ENCODE data around the gene NPDC1.
"Not testable (repeated sequence)": the region's sequence is repeated elsewhere in the genome, so short reads cannot be mapped to it uniquely, and the experiment has no call there.

Gene NPDC1

DNA sequence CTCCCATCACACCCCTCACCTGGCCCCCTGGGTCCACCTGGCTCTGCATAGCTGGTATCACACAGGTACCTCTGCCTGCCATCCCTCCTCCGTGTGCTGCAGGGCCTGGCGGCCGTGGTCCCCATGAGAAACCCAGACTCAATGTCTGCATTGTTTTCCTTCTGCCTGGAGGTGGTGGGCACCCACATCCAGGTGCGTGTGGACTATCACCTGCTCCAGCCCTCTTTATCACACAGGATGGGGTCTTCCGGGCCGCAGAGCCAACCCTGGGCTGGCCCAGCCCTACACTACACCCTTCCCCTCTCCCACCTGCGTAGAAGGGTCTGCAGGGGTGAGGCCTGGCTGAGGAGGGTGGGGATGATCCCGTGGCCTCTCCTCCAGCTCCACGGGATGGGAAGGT lies 7.1 kb downstream of the NPDC1 start:
- no peak for DNase-seq

DNA sequence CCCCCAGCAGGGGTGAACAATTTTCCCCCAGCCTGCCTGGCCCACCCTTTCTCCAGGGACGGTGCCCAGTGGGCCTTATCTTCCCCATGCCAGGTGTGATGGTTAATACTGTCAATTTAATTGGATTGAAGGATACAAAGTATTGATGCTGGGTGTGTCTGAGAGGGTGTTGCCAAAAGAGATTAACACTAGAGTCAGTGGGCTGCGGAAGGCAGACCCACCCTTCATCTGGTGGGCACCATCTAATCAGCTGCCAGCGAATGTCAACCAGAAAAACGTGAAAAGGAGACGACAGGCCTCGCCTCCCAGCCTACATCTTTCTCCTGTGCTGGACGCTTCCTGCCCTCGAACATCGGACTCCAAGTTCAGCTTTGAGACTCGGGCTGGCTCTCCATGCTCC lies 8.5 kb downstream of the NPDC1 start:
- DNase-seq: no peak

DNA sequence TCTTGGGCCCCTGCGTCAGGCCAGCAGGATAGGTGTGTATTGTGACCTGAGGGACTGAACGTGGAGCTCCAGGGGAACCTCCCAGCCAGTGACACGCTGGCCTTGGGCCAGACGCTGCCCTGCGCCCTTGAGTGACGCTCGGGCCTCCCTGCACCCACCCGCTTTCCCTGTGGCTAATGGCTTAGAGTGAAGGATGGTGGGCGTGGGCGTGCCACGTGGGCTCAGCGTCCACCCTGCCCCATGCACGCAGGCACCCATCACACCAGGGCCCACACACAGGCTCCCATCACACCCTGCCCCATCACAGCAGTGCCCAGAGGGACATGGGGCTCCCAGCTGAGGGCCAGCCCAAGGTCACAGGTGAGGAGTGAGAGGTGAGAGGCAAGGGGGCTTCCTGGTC lies 8.9 kb downstream of the NPDC1 start:
- DNase-seq: no peak

DNA sequence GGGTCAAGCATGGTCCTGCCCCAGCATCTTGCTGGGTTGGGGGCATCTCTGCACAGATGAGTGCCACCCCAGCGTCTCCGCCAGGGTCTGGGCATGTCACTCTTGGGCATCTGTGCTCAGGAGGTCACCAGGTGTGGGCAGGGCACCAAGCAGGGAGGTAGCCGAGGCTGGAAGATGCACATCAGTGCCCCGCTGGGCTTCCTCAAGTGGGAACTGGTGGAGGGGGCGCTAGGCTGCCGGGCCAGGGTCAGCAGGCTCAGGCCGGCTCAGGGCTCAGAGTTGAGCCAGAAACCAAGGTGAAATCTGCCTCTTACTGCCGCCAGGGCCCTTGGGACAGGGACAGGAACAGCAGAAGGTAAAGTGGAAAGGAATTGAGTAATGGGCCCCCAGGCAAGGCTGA lies 10.0 kb downstream of the NPDC1 start:
- DNase-seq: no peak

DNA sequence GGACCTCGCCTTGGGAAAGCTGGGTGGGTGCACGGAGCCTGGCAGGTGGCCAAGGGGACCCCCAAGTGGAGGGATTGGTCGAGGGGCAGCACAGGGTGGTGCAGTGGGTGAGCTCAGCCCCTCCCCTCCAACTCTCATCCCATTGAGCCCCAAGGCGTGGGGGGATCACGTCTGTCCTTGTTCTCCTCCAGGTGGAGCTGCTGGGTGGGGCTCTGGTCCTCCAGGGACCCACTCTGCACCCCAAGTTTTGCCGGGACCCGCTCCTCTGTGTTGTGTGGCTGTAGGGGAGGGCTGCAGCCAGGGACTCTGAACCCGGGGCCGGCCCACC lies 10.5 kb downstream of the NPDC1 start:
- no peak for DNase-seq

DNA sequence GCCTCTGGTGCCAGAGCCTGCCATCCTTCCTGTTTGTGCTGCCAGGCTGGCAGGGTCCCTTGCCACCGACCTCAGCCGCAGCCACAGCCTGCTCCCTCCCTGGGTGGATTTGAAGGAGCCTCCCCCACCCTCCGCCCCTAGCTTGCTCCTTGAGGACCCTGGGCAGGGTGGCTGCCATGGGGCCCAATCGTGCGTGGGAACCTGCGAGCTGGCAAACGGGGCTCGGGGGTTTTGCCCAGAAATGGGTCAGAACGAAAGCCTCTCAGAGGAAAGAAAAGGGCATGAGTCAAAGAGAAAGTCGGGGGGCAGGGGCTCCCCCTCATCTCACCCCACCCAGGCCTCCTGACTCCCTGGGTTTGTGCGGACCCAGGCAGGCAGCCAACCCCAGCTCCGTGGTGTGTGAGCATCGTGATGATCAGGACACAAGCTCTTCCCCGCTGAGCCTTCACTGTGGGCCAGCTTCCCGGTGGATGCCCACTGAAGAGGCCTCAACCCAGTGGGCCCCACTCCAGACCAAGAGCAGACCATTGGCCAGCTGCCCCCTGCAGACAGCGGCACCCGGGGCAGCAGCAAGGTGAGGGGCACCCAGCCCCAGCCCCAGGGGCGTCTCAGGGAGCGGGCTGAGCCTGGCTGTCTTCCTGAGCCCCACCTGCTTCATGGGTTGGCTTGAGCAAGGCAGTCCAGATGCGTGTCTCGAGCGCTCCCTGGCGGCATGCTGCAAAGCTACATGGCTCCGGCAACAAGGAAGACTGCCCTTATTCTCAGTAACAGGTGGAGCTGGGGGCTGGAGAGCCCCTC lies 11.1 kb downstream of the NPDC1 start:
- peak; percentile 94 for DNase-seq

DNA sequence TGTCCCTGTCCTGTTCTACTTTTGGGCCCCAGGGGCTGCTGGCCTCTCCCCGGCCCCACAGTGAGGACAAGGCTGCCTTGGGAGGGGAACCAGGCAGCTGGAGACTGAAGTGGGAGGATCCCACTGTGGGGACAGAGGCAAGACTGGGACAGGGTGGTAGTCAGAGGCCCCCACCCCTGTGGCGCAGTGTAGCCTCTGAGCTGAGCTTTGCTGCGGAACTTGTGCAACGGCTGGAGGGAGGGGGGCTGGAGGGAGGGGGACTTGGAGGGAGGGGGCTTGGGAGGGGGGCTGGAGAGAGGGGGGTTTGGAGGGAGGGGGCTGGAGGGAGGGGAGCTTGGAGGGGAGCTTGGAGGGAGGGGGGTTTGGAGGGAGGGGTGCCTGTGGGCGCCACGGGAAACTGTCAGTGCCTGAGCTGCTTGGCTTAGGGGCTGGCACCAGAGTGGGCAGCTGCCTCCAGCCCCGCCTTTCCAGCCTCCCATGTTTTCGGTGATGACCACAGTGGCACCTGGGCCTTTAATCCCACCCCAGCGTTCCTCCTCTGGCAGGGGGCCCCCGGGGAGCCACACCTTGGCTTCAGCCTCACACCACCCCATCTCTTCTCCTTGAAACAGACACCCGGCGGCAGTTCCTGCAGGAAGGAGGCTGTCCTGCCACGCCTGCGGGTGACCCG lies 11.8 kb downstream of the NPDC1 start:
- peak; percentile 57 for DNase-seq

DNA sequence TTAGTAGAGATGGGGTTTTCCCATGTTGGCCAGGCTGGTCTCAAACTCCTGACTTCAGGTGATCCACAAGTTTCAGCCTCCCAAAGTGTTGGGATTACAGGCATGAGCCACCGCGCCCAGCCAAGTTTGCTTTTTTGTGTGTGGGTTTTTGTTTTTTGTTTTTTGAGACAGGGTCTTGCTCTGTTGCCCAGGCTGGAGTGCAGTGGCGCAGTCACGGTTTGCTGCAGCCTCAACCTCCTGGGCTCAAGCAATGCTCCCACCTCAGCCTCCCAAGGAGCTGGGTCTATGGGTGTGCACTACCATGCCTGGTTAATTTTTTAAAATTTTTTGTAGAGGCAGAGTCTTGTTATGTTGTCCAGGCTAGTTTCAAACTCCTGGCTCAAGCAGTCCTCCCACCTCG lies 12.5 kb downstream of the NPDC1 start:
- not testable (repeated sequence) for DNase-seq

DNA sequence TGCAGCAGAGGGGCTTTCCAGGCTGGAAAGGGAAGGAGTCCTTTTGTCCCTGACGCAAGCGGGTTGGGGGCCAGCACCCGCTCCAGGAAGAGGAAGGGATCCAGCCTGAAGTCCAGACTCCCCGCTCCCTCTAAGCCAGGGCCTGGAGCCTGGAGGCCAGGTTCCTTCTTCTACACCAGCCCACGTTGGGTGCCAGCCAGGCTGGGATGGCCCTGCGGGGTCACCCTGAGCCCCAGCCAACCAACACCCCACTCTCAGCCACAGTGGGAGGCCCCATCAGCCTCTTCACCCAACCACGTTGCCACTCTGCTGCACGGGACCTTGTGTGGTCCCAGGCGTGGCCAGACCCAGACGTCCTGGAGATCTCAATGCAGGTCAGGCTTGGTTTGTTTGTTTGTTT lies 13.1 kb downstream of the NPDC1 start:
- DNase-seq: peak; percentile 76

DNA sequence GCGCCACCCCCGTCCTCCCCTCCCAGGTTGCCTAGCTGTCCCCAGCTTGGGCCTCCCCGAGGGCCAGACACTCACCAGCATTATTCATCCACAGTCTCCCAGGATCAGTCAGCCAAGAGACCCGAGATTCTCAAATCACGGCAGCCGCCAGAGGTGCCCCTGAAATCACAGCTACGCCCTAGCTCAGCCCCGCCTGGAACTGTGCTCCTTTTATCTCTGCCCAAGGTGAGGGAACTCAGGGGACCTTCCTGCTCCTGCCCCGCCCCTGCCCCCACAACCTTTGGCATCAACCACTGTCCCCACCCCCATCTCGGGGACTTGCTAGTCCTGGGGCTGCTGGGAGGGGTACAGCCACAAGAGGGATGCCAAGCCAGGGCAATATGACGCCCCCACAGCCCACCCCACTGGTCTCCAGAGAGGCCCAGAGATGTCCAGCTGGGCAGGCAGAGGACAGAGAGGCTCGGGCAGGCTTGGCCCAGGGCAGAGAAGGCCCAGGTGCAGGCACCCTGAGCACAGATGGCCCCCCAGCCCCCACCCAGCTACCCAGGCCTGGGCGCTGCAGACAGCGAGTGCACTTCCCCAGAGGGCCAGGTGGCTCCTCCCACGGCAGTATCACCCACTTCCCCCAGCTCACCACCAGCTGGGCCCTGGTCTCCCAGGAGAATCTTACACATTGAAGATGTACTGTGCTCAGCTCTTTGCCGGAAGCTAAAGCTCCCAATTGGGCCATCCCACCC lies 13.9 kb downstream of the NPDC1 start, which contains the start of gene FUT7:
Gene FUT7 (minus strand): TSS at position 185 of the 737 bp plus-strand sequence. CDS start 97 bp downstream, at position 88.
- peak; percentile 58 for DNase-seq

DNA sequence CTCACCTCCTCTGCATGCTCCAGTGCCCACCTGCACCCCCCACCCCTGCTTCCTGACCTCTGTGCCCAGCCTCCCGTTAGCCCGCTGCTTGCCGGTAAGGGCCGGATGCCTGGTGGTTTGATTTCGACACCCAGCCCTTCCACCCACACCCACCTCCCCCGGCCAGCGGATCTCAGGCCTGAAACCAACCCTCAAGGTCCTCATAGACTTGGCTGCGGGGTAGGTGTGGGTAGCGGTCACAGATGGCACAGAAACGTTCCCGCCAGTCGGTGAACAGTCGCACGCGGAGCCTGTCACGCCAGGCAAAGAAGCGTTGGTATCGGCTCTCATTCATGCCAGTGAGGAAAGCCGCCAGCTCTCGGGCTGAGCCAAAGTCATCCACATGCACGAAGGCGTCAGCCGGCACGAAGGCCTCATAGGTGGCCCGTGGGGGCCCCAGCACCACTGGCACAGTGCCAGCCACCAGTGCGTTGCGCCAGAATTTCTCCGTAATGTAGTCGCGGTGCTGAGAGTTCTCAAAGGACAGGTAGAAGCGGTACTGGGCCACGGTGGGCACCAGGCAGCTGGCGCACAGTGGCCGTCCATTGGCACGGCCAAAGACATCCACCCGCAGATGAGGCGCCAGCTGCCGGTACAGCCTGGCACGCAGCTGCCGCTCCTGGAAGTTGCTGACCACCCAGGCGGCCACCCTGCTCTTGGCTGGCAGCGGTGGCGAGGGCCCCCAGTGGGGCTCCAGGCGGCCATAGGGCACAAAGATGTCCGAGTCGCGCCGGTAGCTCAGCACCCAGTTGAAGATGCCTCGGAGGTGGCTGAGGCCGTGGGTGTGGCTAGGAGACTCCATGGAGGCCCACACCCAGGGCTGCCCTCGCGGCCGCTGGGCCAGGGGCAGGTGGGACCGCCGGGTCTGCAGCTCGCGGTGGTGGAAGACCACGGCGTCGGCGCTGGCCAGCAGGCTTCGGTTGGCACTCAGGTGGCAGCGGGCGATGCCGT lies 15.1 kb downstream of the NPDC1 start:
- peak; percentile 85 for DNase-seq

DNA sequence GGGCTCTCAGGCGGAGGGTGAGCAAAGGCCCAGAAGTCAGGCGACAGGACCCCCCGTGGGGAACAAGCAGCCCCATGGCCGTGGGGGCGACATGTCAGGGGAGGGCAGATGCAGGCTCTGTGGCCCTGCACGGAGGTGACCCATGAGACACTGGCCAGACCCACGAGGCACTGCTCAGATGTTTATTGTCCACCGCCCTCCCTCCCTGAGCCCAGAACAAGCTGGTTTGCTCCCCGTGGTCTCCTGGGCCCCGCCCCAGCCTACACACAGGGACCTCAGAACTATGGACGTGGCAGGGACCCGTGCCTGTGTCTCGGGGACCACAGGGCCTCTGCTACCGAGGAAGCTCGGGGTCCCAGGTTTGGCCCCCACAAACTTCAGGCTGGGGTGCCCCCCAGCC lies 16.0 kb downstream of the NPDC1 start:
- peak; percentile 49 for DNase-seq

DNA sequence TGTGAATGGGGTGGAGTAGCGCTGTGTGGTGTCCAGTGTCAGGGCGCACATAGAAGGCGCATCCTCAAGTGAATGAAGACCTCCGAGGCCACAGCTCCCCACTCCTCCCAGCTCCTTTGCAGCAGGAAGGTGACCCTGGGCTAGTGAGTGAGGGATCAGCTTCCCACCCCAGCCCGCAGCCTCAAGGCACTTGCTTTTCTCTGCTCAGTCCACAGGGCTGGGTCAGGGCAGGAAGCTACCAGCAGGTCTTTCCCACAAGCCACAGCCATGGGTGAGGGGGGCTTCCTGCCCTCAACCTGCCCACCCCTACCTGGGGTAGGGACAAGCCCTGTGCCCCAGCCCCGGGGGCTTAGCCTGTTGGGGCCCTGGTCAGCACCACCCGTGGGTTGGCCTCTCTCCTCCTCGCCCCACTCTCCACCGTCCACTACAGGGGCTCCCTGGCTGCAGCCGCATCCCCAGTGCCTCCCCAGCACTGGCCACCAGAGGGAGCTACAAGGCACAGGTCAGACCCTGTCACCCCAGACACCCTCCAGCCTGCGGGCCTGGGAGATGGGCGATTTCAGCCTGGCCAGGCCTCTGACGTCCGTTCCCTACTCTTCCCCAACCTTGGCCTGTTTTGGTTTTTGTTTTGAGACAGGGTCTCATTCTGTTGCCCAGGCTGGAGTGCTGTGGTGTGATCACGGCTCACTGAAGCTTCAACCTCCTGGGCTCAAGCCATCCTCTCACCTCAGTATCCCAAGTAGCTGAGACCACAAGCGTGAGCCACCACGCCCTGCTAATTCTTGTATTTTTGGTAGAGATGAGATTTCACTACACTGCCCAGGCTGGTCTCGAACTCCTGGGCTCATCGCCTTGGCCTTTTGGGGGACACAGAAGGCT lies 16.7 kb downstream of the NPDC1 start:
- DNase-seq: peak; percentile 83

DNA sequence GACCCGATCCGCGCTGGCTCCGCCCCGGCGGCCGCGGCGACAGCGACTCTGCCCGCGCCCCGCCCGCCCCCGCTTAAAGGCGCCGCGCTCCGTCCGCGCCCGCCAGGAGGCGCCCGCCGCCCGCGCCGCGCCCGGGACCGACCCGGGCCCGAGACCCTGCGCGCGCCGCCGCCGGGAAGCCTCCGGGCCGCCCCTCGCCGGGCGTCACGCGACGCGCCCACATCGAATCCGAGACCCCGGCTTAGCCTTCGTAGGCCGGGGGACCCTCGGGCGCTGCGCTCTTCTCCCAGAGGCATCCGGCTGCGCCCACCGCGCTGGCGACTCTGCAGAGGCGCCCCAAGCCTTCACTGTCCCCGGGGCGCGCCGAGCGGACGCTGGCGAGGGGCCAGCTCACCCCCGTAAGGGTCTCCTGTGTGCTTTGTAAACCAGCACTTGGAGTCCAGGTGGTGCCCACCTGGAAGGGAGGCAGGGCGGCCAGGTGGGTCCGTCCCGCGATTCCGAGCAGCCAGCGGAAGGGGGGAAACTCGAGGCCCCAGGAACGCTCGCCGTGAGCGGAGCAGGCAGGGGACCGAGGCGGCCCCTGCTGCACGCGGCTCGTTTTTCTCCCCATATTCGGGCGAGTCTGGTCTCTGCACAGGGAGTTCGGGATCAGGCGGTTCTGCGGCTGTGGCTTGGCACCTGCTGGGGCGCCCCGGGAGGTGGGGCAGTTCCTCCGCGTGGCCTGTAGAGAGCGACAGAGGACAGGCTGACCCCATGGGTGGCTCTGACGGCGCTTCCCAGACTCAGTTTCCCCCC lies 17.5 kb downstream of the NPDC1 start:
- DNase-seq: peak; percentile 80

DNA sequence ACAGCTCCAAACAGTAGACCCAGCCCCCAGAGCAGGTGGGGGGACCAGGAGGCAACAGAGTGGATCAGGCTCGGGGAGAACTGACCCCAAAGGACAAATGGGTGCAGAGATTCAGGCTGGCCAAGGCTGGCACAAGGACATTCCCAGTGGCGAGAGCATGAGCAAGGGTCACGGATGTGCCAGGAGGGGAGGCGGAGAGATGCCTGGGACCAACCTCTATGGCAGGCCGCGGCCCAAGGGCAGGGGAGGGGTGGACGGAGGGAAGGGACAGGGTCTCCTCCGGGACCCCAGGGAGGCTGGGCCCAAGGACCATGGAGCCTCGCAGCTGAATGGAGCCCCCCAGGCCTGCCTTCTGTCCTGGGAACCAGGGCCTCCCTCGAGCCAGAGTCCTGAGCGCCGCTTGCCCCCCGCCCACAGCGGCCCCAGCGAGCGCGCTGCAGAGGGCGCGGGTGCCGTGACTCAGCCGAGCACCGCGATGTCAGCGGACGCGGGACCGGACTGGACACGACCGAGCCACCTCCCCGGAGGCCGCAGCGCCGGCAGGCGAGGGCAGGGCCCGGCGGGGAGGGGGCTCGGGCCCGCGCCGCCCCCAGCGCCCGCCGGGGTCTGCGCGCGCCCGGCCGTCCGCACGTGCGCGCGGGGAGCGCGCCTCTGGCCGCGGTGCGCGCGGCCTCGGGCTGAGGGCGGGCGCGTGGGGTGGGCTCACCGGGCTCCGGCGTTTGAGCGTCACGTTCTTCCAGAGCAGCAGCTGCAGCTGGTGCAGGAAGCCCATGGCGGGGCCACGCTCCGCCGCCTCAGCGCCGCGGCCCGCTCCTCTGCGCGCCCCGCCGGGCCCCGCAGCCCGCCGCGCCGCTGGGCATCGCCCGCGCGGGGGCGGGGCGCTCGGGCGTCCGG lies 18.4 kb downstream of the NPDC1 start, which contains the start of gene ABCA2:
Gene ABCA2 (minus strand): TSS at position 869 of the 894 bp plus-strand sequence. CDS start 97 bp downstream, at position 772.
- DNase-seq: no peak

DNA sequence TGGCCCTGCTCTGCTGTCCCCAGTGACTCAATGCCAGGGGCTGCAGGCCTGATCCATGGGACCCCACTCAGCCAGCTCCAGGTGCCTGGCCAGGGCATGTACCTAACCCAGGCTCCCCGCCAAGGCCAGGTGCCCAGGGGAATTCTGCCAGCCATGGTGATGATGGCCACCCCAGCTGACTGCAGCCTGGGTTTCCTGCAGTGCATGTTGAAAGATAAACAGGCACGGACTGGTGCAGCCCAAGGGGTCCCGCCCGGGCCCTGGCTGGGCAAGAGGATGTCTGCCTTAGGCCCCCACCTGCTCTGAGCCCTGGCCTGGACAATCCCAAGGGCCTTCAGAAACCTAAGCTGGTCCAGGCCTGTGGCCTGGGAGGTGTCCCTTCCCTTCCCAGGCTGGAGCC lies 19.1 kb downstream of the NPDC1 start:
- DNase-seq: no peak

DNA sequence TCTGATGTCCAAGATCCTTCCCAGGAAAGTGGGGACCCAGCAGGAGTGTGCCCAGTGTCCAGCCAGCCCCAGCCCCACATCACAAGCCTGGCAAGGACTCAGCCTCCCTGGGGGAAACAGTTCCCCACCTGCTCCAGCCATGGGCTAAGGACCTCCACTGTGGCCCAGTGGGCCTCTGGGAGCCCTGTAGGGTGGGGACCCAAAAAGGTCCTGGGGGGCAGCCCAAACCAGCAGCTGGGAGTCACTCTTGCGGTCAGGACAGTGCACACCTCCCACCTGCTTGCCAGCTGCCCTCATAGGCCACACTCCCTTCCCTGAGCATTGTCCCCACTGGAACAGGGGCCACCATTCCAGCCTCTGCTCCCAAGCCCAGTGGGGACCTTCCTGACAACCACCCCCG lies 19.6 kb downstream of the NPDC1 start:
- no peak for DNase-seq

DNA sequence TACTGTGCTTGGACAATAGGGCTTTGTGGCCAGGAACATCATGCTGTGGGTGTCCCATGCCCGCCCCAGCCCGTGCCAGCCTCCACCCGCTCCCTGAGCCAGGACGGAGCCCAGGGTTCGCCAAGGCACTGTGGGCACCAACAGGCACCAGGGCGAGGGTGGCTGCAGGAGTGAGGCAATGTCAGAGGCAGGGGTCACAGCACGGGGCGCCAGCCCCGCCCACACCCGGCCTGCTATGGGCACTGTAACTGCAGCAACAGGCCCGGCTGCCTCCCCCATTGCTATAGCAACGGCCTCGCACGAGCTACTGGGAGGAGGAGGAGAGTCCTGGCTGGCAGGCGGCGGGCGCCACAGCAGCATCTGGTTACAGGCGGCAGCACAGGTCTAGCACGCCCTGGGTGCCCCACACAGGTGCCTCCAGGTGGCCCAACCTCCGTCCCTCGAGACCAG lies 20.4 kb downstream of the NPDC1 start:
- DNase-seq: no peak

DNA sequence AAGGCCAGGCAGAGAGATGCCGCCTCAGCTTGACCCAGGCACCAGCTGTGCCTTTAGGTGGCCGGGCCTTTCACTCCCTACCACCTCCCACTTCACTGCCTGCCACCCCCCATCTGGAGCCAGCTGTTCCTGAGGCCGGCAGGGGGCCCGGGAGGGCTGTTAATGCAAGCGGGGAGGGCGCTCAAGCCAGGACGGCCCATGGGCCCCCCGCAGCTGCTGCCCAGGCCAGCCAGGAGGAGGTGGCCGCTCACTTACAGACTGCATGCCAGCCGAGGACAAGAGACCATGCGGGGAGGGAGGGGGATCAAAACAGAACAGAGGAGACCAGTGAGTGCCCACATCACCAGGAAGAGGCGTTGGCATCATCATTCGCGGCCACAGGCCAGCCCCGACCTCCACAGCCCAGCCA lies 22.4 kb downstream of the NPDC1 start:
- no peak for DNase-seq

All from hematopoietic multipotent progenitor cell treated with erythropoietin and hydrocortisone succinate and interleukin-3 and kit ligand, for 6 days (in vitro differentiated cells).